Activated CD8-positive, alpha-beta memory T cell treated with anti-CD3 and anti-CD28 coated beads for 48 hours (primary cell): ENCODE results near the gene GTF2F2.

Experiments used
- DNase-seq, 3 experiments: peaks; one replicate each; pipeline ENCODE4 v3.0.0-alpha.2; 2020; ENCODE audit warnings: low read depth in 2 of 3, low spot score in 2 of 3

Gene GTF2F2

DNA sequence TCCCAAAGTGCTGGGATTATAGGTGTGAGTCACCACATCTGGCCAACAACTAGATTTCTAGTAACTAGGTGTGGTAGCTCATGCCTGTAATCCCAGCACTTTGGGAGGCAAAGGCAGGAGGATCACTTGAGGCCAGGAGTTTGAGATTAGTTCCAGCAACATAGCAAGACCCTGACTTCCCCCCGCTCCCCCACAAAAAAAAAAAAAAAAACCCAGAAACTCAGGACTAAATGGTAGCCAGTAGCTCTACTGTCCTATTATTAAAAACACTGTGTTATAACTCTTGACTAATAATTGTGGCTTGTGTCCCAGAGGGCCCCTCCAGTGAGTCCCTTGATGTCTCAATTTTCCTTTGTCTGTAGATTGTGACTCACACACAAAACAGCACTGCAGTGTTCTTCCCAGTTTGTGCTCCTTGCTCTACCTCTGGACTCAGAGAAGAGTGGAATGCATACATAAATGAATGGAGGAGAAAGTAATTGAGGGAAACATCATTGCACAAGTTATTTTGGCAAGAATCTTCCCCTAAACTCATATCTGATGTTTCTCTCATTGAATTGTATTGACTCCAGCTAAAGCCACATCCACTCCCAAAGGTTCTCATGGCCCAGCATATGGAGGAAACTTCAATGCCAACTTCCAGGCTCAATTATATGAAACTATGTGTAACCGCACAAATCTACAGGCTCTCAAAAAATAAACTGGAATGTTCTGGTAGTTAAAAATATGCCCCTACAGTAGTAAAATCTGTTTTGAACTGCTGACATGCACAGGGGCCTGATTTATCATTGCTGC, 211.9 kb downstream of the GTF2F2 start:
- no peak for DNase-seq

DNA sequence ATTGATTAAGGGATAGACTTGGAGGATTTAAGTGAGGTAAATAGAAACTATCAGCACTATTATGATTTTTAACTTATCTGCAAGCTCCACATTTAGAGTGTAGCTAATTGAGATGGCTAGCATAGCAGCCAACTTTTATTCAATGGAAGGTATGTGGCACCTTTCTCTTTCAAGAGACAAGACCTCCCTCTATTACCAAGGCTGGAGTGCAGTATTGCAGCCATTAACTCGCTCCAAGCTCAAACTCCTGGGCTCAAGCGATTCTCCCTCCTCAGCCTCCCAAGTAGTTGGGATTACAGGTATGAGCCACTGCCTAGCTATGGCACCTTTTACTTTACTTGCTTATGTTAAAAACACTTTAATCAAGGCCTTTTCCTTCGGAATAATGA, 212.5 kb downstream of the GTF2F2 start:
- DNase-seq = no peak

DNA sequence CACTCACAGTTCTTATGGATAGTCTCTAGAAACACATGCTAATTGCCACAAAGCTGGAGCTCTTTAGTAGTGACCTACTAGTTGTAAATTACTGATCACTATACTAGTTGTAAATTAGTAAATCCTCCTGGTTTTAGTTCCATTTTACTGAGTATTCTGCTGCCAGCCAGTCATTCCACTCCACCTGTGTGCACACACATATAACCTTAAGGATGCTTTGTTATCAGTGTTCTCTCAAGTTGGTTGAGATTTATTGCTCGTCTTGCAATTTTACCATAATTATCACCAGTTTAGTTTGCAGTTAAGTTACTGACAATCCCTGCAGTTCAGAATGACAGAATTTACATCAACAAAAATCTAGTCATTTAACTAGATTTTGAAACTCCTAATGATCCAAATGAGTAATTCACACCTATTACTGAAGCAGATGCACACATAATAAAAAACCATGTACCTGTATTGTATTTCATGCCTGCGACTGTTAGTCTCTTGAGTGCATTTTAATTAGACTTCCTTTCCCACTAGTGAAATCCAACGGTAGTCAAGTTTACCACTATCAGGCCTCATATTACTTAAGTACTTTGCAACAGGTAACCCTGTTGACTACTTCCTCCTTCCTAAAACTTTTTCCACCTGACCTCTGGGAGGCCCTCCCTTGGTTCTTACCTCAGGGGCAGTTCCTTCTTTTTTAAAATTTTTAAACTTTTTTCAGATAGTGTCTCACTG, 213.1 kb downstream of the GTF2F2 start:
- no peak for DNase-seq
